Cardiac muscle cell (in vitro differentiated cells and primary cell): ENCODE data around the gene GALK1. TPM values are rescaled to one million over a fixed set of nuclear protein-coding genes. Genes with fewer than 3 reads are reported as not detected.
A peak's percentile ranks its signal among the peaks of the same experiment; 100 is the strongest.

Source experiments
- DNase-seq, 2 donors: peaks; one replicate each; pipeline versions ENCODE4 v3.0.0 to v3.0.0-alpha.2; 2010 to 2017; ENCODE audit warnings: low read depth in 1 of 2, low spot score in 1 of 2
- H3K27ac ChIP-seq: fragments of 200-600 bp; sonication (generic); 2 replicates; pipeline ENCODE4 v1.5.1; 2016
- H3K27me3 ChIP-seq: fragments of 200-600 bp; sonication (generic); 2 replicates; pipeline ENCODE4 v1.6.0; 2016; ENCODE audit warnings: control low read depth
- H3K36me3 ChIP-seq: fragments of 200-600 bp; sonication (generic); 2 replicates; pipeline ENCODE4 v1.5.1; 2016; ENCODE audit warnings: control low read depth
- H3K4me1 ChIP-seq: fragments of 200-600 bp; sonication (generic); 2 replicates; pipeline ENCODE4 v1.8.1; 2017; ENCODE audit warnings: low read depth, mild to moderate bottlenecking, mixed run types
- H3K4me3 ChIP-seq: fragments of 200-600 bp; sonication (generic); 2 replicates; pipeline ENCODE4 v1.5.1; 2016; ENCODE audit warnings: mild to moderate bottlenecking
- H3K9me3 ChIP-seq: fragments of 200-600 bp; sonication (generic); 2 replicates; pipeline ENCODE4 v1.5.1; 2017; ENCODE audit warnings: low read depth, mild to moderate bottlenecking, control low read depth
- polyA plus RNA-seq: library from polyadenylated mRNA; unstranded; fragments of >200 nt; fragmentation: Nextera tagmentation; extraction: Ambion mirVana; gene quantifications from 2 replicates; pipeline ENCODE4 v1.2.1, GENCODE V29; 2016
- total RNA-seq: library from RNA; depleted of rRNA; stranded (reverse); fragments of >200 nt; gene quantifications from 2 replicates; pipeline ENCODE4 v1.2.3, GENCODE V29; 2016
- TF ChIP-seq, protein P1 (sequence below): IDR thresholded peaks from 2 replicates; pipeline ENCODE4 v1.5.1; 2012; ENCODE audit warnings: low read depth, mild to moderate bottlenecking, low read length

Gene GALK1
- total and polyA plus RNA-seq, 2 experiments from 2014 or later, result 42.4 to 54.0 TPM

DNA sequence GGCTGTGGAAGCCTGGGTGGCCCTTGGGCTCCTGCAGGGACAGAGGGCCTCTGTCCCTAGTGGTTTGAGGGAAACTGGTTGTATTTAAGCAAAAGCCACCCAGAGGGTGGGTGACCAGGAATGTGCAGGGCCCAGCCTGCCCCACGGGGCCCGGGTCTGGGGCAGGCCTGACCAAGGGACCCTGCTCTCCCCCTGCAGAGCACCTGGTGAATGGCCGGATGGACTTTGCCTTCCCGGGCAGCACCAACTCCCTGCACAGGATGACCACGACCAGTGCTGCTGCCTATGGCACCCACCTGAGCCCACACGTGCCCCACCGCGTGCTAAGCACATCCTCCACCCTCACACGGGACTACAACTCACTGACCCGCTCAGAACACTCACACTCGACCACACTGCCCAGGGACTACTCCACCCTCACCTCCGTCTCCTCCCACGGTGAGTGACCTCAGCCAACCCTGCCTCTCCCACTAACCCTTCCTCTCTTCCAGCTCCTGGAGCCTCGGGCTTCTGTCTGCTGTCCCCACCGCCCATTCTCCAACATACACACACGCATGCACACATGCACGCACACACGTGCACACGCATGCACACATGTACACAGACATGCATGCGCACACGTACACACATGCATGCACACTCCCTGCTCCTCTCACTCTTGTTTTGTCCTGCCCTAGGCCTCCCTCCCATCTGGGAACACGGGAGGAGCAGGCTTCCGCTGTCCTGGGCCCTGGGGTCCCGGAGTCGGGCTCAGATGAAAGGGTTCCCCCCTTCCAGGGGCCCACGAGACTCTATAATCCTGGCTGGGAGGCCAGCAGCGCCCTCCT lies 10.4 kb downstream of the GALK1 start:
- no peak overlapping the region for H3K4me3 ChIP-seq
- H3K27me3 ChIP-seq, result no peaks in the 10 kb centered on the region
- no peaks in the 10 kb centered on the region for H3K9me3 ChIP-seq
- no peaks in the 10 kb centered on the region for H3K36me3 ChIP-seq
- no peak overlapping the region for H3K27ac ChIP-seq
- TF ChIP-seq, protein P1, sequence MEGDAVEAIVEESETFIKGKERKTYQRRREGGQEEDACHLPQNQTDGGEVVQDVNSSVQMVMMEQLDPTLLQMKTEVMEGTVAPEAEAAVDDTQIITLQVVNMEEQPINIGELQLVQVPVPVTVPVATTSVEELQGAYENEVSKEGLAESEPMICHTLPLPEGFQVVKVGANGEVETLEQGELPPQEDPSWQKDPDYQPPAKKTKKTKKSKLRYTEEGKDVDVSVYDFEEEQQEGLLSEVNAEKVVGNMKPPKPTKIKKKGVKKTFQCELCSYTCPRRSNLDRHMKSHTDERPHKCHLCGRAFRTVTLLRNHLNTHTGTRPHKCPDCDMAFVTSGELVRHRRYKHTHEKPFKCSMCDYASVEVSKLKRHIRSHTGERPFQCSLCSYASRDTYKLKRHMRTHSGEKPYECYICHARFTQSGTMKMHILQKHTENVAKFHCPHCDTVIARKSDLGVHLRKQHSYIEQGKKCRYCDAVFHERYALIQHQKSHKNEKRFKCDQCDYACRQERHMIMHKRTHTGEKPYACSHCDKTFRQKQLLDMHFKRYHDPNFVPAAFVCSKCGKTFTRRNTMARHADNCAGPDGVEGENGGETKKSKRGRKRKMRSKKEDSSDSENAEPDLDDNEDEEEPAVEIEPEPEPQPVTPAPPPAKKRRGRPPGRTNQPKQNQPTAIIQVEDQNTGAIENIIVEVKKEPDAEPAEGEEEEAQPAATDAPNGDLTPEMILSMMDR, result no peak
- DNase-seq, result no peak
- H3K4me1 ChIP-seq, result no peaks in the 10 kb centered on the region

DNA sequence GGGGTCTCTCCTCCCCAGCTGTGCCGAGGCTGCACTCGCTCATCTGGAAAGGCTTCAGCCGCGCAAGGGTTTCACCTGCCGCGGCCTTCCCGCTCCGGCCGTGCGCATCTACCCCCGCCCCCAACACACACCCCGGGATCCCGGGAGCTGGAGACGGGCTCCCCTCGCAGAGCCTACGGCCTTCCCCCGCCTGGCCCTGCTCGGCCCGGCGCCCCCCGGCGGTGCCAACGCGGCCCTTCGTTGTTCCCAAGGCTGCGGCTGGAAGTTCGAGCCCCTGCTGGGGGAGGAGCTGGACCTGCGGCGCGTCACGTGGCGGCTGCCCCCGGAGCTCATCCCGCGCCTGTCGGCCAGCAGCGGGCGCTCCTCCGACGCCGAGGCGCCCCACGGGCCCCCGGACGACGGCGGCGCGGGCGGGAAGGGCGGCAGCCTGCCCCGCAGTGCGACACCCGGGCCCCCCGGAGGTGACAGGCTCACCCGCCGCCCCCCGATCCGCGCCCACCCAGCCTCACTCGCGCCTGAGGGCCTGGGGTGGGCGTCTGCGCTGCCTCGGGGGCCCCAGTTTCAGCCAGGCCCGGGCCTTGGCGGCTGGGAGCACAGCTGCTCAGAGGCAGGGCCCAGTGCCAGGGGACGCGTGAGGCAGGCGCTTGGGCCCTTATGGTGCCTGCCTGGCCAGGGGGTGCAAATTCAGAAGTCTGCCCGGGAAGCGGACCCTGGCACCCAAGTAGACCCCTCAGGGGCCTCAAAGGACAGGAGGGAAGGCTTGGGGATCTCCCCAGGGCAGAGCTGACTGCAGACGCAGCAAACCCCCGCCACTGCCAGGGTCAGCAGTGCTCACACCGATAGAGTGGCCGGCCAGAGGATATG lies 11.2 kb downstream of the GALK1 start:
- no peaks in the 10 kb centered on the region for H3K36me3 ChIP-seq
- H3K4me1 ChIP-seq, result no peaks in the 10 kb centered on the region
- TF ChIP-seq, protein P1, result peak; percentile 58
- no peaks in the 10 kb centered on the region for H3K27me3 ChIP-seq
- H3K27ac ChIP-seq, result no peak overlapping the region
- H3K9me3 ChIP-seq, result no peaks in the 10 kb centered on the region
- DNase-seq, result peak; percentile 82
- H3K4me3 ChIP-seq, result peak overlapping the region; percentile 14

DNA sequence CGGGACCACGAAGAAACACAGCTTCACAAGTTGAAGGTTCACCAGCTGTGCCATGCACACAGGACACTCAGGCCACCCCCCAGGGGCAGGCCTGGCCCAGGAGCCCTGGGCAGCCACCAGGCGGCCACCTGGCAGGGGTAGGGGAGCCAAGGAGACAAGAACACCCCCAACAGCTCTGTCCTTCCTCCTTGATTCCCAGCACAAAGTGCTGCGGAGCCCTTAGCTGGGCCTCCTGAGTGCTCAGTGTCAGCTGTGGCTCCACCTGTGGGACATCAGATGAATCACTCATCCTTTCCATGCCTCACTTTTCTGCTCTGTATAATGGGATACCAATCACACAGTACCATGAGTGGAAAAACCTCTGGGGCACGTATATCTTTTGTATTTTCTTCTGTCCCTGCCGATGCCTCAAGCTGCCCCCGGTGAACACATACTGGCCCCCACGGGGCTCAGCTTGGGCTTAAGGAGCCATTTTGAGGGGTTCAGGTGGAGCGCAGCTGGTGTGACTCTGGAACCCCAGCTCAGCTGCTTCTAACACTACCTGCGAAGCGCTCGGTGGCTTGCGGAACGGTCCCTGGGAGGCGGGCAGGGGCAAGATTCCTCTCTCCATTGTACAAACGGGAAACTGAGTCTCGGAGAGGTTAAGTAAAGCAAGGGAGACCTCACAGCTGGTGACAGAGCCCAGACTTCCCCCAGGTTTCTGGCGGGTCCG lies 12.0 kb downstream of the GALK1 start:
- TF ChIP-seq, protein P1, result no peak
- no peaks in the 10 kb centered on the region for H3K27me3 ChIP-seq
- no peaks in the 10 kb centered on the region for H3K9me3 ChIP-seq
- H3K4me3 ChIP-seq, result no peak overlapping the region
- H3K36me3 ChIP-seq, result no peaks in the 10 kb centered on the region
- H3K4me1 ChIP-seq, result no peaks in the 10 kb centered on the region
- no peak for DNase-seq
- H3K27ac ChIP-seq, result no peak overlapping the region

DNA sequence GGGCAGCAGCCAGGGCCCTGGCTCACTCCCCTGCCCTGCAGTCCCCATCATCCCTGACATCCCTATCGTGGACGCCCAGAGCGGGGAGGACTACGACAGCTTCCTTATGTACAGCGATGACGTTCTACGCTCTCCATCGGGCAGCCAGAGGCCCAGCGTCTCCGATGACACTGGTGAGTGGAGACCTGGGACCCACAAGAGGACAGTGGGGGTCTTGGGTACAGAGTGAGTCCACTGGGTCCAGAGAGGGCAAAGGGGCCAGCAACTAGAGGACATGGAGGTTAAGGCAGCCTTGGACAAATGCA lies 12.6 kb downstream of the GALK1 start:
- Histone ChIP-seq H3K4me3 (no peak overlapping the region), H3K36me3 (no peaks in the 10 kb centered on the region), H3K27me3 (no peaks in the 10 kb centered on the region), H3K4me1 (no peaks in the 10 kb centered on the region), H3K9me3 (no peaks in the 10 kb centered on the region), H3K27ac (no peak overlapping the region)
- DNase-seq, result no peak
- TF ChIP-seq, protein P1, result no peak

DNA sequence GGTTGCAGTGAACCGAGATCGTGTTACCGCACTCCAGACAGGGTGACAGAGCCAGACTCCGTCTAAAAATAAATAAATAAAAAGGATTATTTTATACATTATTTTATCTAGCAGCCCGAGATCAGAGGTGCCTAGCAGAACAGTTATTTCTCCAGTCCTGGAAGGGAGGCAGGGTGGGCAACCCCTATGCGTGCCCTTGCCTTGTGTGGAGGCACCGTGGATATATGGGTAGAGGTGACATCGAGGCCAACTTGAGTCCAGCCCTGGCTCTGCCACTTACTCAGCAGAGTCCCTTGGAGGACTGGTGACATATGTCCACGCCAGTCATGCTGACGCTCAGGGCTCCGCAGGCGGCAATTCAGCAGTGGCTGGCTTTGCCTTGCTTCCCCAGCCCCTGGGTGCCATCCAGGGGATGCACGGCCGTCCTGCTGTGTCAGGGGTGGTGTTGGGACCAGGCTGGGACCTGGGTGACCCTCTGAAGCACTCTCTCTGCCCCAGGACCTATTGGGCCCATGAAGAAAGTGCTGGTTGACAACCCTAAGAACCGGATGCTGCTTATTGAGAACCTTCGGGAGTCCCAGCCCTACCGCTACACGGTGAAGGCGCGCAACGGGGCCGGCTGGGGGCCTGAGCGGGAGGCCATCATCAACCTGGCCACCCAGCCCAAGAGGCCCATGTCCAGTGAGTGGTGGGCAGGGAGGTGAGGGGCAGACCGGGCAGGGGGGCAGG lies 13.2 kb downstream of the GALK1 start:
- no peak overlapping the region for H3K4me3 ChIP-seq
- H3K27ac ChIP-seq, result no peak overlapping the region
- DNase-seq, result no peak
- H3K4me1 ChIP-seq, result no peaks in the 10 kb centered on the region
- H3K27me3 ChIP-seq, result no peaks in the 10 kb centered on the region
- no peaks in the 10 kb centered on the region for H3K36me3 ChIP-seq
- TF ChIP-seq, protein P1, result no peak
- H3K9me3 ChIP-seq, result no peaks in the 10 kb centered on the region
